Endothelial cell of umbilical vein (primary cell): ENCODE data around the gene YPEL4.

Experiments used
- CTCF ChIP-seq, 2 donors: IDR thresholded peaks; 1 replicate in 1 of 2; 2 replicates in 1 of 2; pipeline ENCODE4 v1.5.1; 2011; ENCODE audit warnings: low read length in 2 of 2, mild to moderate bottlenecking in 2 of 2, moderate library complexity in 2 of 2, control low read depth in 1 of 2, inconsistent platforms in 1 of 2, low read depth in 1 of 2; ENCODE audit not compliant: insufficient read depth in 1 of 2; ENCODE audit errors: extremely low read depth in 1 of 2
- EZH2 ChIP-seq: IDR thresholded peaks from 2 replicates; pipeline ENCODE4 v1.6.1; 2012; ENCODE audit warnings: borderline replicate concordance, low read depth, mild to moderate bottlenecking, moderate library complexity, low read length, inconsistent platforms; ENCODE audit not compliant: severe bottlenecking
- FOS ChIP-seq: IDR thresholded peaks from 2 replicates; pipeline ENCODE4 v1.6.1; 2011; ENCODE audit warnings: mild to moderate bottlenecking, low read length, moderate library complexity, borderline replicate concordance; ENCODE audit not compliant: insufficient read depth
- GATA2 ChIP-seq: IDR thresholded peaks from 2 replicates; pipeline ENCODE4 v1.7.0; 2011; ENCODE audit warnings: low read depth, mild to moderate bottlenecking, moderate library complexity, mixed read lengths, low read length; ENCODE audit not compliant: insufficient read length, insufficient read depth
- MAX ChIP-seq: IDR thresholded peaks from 2 replicates; pipeline ENCODE4 v1.6.1; 2011; ENCODE audit not compliant: insufficient read depth, insufficient read length
- POLR2A ChIP-seq: IDR thresholded peaks from 2 replicates; pipeline ENCODE4 v1.6.1; 2012; ENCODE audit warnings: low read depth, mild to moderate bottlenecking, control low read depth, low read length
- POLR2AphosphoS5 ChIP-seq: IDR thresholded peaks from 2 replicates; pipeline ENCODE4 v1.6.1; 2012; ENCODE audit warnings: low read depth, mild to moderate bottlenecking, control low read depth, low read length, moderate library complexity; ENCODE audit not compliant: insufficient read depth

- TF ChIP-seq MAX (no peak), CTCF (IDR thresholded peaks at IDR 0.05; ENCODE audit: extremely low read depth in 1 of 2, insufficient read depth in 1 of 2, low read depth in 1 of 2, low read length in 2 of 2) (no peak), POLR2AphosphoS5 (no peak), EZH2 (no peak), FOS (no peak), POLR2A (no peak), GATA2 (no peak)
Measured at GRCh38 chr11:57652662-57653061, 3.0 kb upstream of the YPEL4 start.
